Stimulated activated CD4-positive, alpha-beta T cell treated with anti-CD3 and anti-CD28 coated beads, Interleukin-15, amount 100 ng/mL, for 24 hours (primary cell): Measurements from ENCODE around the gene PAOX.

ENCODE experiments used
- DNase-seq: peaks from one replicate; pipeline ENCODE4 v3.0.0-alpha.2; 2020

The PAOX gene

DNA sequence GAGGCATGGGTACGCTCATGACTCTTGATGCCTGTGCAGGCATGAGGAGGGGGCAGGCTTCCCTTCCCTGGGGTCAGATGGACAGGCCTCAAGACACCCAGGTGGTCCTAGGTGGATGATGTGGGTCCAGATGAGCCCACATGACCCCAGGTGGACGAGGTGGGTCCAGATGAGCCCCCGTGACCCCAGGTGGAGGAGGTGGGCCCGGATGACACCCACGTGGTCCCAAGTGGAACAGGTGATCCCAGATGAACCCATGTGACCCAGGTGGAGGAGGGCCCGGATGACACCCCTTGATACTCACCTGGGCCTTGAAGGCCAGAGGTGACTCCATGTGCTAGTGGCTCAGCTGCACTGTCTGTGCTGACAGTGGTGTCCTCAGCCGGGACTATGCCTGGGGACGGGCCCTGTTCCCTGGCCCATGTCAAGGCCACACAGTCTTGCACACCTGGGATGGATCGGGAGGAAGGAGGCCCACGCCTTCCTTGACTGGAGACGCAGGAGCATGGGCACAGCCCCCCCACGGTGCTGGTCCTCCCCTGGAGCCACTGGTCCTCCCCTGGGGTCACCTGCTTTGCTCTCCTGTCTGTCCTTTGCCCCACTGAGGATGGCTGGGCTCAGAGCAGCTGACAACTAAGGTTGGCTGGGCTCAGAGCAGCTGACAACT, 28.6 kb upstream of the PAOX start:
- DNase-seq: no peak

DNA sequence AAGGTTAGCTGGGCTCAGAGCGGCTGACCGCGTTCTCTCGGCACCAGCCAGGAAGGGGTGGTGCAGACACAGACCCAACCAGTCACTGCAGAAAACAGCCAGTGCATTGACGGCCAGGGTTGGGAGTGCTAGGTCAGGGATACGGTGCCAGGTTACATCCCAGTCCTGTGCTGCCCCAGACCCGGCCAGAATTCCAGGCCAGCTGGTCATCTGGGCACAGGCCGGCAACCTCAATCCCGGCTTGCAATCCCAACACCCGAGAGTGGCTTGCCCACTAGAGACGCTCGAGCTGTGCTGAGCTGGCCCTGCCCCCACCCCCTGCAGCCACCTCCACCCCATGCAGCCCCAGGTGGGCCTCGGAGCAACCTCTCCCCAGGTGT, 28.1 kb upstream of the PAOX start:
- no peak for DNase-seq

DNA sequence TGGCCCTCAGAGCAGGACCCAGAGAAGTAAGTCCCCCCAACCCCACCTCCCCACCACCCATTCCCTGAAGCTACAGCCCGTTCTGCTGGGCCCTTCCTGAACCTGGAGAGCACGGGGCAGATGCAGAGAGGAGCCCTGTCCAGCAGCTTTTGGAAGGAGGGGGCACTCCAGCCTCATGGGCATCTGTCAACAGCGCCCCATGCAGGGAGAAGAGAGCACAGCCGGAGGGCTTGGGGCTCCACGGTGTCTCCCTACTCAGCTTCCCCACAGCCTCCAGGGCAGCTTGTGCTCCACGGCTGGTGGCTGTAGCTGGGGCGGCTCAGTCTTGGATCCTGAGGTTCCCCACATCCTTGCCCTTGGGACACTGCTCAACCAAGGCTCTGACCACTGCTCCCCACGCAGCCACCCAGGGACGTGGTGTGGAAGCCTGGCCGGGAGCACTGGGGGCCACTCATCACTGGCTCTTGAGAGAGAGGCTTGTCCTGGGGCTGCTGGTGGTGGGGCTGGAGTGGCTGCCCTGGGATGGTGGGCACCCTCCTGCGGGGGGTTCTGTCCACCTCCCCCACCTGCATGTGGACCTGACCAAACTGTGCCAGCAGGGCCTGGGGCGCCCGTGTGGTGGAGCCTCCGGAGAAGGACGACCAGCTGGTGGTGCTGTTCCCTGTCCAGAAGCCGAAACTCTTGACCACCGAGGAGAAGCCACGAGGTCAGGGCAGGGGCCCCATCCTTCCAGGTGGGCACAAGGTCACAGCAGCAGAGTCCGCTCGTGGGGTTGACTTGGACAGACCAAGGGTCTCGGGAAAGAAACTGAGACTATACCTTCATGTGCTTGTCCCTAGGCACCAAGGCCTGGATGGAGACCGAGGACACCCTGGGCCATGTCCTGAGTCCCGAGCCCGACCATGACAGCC, 27.4 kb upstream of the PAOX start:
- no peak for DNase-seq

DNA sequence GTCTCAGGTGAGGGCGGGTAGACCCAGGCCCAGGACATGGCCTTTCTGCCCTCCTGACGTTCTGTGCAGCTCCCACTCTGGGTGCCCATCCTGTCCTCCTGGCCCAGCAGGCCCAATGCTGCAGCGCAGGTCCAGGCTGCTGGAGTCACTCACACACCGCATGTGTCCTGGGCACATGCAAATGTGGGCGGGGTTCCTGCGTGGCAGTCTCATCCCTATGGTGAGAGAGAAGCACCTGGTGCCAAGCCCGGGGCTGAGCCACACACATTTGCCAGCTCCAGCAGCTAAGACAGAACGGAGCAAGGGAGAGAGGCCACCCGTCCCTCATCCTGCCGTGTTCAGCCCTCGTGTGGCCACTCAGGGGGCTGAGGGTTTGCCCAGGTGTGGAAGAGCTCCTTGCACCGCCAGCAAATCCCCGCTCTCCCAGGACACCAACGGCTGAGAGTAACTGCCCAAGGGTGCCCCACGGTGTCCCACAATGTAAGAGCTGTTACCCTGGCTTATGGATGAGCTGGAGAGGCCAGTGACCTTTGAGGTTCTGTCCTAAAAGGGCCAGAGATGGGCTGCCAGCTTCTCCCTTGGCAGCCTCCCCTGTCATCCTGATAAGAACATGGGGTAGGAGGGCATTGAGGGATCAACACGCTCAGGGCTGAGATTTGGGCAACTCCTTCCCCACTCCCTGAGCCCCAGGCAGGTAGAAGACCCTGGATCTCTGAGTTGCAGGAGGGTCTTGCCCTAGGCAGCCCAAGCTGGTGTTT, 25.7 kb upstream of the PAOX start:
- no peak for DNase-seq

- no peak for DNase-seq
These were observed 25.0 kb upstream of the PAOX start for GRCh38 chr10:133353988-133354605.

DNA sequence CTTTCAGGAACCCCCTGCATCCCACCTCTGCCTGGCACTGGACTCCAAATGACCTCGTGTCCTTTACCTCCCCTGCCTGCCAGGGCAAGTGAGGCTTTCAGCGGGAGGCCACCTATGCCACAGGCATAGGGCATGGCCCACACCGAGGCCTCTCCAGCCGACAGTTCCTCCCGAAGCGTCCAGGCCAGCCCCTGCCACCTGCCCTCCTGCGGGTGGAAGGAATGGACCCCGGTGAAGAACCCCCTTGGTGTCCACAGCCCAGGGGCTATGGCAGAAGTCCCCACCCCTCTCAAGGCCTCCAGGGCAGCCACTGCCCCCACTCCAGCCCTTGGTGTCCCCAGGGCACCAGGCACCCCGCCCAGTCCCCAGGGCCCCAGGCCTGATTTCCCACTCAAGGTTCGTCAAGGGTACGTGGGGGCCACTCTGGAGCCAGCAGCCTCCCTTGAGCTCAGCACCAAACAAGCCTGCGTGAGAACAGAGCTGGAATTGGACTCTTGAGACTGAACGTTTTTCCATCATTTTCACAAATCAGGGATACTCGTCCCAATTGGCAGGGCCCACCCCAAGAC, 24.3 kb upstream of the PAOX start:
- no peak for DNase-seq

- no peak for DNase-seq
These were observed 23.8 kb upstream of the PAOX start for GRCh38 chr10:133355266-133355665.

DNA sequence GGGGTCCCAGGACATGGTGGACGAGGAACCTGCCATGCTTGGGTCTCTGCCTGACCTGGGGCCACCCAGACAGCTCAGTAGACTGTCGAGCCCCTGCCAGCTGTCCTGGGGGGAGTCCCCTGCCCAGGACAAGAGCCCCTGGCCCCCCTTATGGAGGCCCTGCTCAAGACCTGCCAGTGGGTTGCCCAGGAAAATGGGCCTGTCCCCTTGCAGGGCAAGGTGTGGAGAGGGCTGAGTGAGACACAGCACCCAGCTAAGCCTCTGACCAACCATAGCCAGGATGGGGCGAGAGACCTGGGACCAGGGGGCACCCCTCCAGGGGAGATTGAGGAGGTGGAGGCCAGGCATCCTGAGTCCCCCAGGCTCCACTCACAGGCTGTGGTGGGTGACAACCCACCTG, 23.1 kb upstream of the PAOX start:
- DNase-seq: no peak

- DNase-seq: no peak
These were observed 22.3 kb upstream of the PAOX start for GRCh38 chr10:133356549-133357284.

- peak; percentile 86 for DNase-seq
These were observed 21.5 kb upstream of the PAOX start, which contains the start of gene FUOM for GRCh38 chr10:133357285-133358161. Gene FUOM, minus strand, starts transcription at chr10:133358019. Its CDS starts 12 bp downstream, at chr10:133358007.

- DNase-seq: no peak
These were observed 20.7 kb upstream of the PAOX start for GRCh38 chr10:133358162-133358924.

- DNase-seq: no peak
These were observed 20.1 kb upstream of the PAOX start for GRCh38 chr10:133358925-133359310.

- no peak for DNase-seq
These were observed 19.5 kb upstream of the PAOX start for GRCh38 chr10:133359554-133359971.

- DNase-seq: no peak
These were observed 19.0 kb upstream of the PAOX start for GRCh38 chr10:133359972-133360610.

DNA sequence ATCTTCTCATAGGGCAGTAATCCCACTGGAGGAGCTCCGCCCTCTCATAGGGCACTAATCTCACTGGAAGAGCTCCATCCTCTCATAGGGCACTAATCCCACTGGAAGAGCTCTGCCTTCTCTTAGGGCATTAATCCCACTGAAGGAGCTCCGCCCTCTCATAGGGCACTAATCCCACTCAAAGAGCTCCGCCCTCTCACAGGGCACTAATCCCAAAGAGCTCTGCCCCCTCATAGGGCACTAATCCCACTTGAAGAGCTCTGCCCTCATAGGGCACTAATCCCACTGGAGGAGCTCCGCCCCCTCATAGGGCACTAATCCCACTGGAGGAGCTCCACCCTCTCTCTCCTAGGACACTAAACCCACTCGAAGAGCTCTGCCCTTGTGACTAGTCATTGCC, 17.8 kb upstream of the PAOX start:
- DNase-seq: no peak

DNA sequence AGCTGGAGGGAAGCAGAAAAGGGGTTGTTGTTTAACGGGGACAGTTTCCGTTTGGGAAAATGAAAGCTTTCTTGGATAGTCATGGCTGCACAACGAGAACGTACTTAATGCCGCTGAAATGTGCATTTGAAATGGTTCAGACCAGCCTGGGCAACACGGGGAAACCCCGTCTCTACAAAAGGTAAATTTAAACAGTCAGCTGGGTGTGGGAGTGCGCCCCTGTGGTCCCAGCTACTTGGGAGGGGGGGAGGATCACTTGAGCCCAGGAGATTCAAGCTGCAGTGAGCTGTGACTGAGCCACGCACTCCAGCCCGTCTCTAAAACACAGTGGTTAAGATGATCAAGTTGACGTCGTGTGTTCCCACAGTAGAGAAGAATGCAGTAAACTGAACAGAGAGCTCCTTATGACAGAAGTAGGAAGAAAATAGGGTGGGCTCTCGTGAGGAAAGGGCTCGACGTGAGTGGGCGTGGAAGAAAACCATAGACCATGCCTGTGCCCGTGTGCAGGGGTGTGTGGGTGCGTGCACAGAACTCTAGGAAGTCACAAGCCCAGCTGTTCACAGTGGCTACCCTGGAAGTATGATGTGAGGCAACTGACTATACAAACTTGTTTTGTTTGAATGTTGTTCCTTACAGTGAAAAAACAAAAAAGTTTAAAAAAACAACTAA, 17.2 kb upstream of the PAOX start:
- no peak for DNase-seq

DNA sequence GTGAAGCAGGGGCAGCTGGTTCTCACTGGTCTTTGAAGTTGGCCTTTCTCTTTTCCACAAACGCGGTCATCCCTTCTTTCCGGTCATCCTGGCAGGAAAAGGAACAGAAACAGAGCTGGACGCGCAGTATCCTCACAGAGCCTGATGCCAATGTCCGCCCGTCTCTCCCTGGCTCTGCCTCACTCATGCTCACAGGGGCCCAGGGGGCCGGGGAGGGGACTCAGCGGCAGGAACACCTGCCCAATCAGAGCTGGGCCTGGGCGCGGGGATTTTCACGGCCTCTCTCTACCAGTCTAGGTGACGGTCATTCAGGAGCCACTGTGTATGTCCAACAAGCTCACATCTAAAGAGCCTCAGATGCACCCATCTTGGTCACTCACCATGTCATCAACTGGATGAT, 16.2 kb upstream of the PAOX start:
- no peak for DNase-seq

- DNase-seq: no peak
These were observed 14.2 kb upstream of the PAOX start for GRCh38 chr10:133364645-133365431.
